ENCODE data around the gene STK17B. TPM values are rescaled to one million over a fixed set of nuclear protein-coding genes. Genes with fewer than 3 reads are reported as not detected.

STK17B gene
- total RNA-seq, 3 donors from 2014 or later (not counting 1 experiment from before 2014, with no cell fraction given) = 295 to 390 (median 380) TPM

GRCh38 chr2:196086517-196087368 is 84.6 kb downstream of the STK17B start:
- H3K4me3 ChIP-seq (ENCODE audit: low read length) = no peak overlapping the region
- Mint-ChIP-seq H3K27ac (peak overlapping the region in 1 of 2 donors; percentile 40), H3K4me1 (peaks cover 5 to 8% of the 10 kb centered on the region in 2 donors), H3K27me3 (ENCODE audit: low read depth in 2 of 2) (peaks cover 0 to 3% of the 10 kb centered on the region in 2 donors), H3K9me3 (peaks cover 0 to 2% of the 10 kb centered on the region in 2 donors), H3K36me3 (no peaks in the 10 kb centered on the region), H3K4me3 (no peak overlapping the region)
- ATAC-seq = peak in 1 of 3 donors; percentile 42
- no peaks in the 10 kb centered on the region for H3K36me3 ChIP-seq (ENCODE audit: control insufficient read depth, insufficient read depth, low read length)
- no peaks in the 10 kb centered on the region for H3K27me3 ChIP-seq (ENCODE audit: control insufficient read depth, insufficient read depth, low read length)
- no peak overlapping the region for H3K27ac ChIP-seq (ENCODE audit: low read length)
- WGBS (ENCODE audit: insufficient coverage) = 46% methylated on average over 5 of the region's 7 CpGs
- no peak for DNase-seq
- TF ChIP-seq, protein P1, sequence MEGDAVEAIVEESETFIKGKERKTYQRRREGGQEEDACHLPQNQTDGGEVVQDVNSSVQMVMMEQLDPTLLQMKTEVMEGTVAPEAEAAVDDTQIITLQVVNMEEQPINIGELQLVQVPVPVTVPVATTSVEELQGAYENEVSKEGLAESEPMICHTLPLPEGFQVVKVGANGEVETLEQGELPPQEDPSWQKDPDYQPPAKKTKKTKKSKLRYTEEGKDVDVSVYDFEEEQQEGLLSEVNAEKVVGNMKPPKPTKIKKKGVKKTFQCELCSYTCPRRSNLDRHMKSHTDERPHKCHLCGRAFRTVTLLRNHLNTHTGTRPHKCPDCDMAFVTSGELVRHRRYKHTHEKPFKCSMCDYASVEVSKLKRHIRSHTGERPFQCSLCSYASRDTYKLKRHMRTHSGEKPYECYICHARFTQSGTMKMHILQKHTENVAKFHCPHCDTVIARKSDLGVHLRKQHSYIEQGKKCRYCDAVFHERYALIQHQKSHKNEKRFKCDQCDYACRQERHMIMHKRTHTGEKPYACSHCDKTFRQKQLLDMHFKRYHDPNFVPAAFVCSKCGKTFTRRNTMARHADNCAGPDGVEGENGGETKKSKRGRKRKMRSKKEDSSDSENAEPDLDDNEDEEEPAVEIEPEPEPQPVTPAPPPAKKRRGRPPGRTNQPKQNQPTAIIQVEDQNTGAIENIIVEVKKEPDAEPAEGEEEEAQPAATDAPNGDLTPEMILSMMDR (IDR thresholded peaks at IDR 0.05) = no peak
- intact Hi-C loops (cut with micrococcal nuclease) = no loop called here
- peaks cover 8% of the 10 kb centered on the region for H3K9me3 ChIP-seq (ENCODE audit: control insufficient read depth, insufficient read depth, low read length)
- H3K4me1 ChIP-seq (ENCODE audit: control insufficient read depth, insufficient read depth, low read length) = peaks cover 5% of the 10 kb centered on the region

- no peaks in the 10 kb centered on the region for H3K36me3 ChIP-seq (ENCODE audit: control insufficient read depth, insufficient read depth, low read length)
- no peaks in the 10 kb centered on the region for H3K4me1 ChIP-seq (ENCODE audit: control insufficient read depth, insufficient read depth, low read length)
- no peak overlapping the region for H3K4me3 ChIP-seq (ENCODE audit: low read length)
- intact Hi-C loops (cut with micrococcal nuclease) = no loop called here
- H3K9me3 ChIP-seq (ENCODE audit: control insufficient read depth, insufficient read depth, low read length) = peaks cover 8% of the 10 kb centered on the region
- Mint-ChIP-seq H3K36me3 (no peaks in the 10 kb centered on the region), H3K9me3 (no peaks in the 10 kb centered on the region), H3K4me3 (no peak overlapping the region), H3K4me1 (peaks cover 5 to 8% of the 10 kb centered on the region in 2 donors), H3K27ac (no peak overlapping the region), H3K27me3 (ENCODE audit: low read depth in 2 of 2) (no peaks in the 10 kb centered on the region)
- no peak for DNase-seq
- H3K27me3 ChIP-seq (ENCODE audit: control insufficient read depth, insufficient read depth, low read length) = no peaks in the 10 kb centered on the region
- TF ChIP-seq, protein P1 (IDR thresholded peaks at IDR 0.05) = no peak
- ATAC-seq = no peak
- no peak overlapping the region for H3K27ac ChIP-seq (ENCODE audit: low read length)
- 92% methylated on average over 5 of the region's 5 CpGs for WGBS (ENCODE audit: insufficient coverage)
Measured at GRCh38 chr2:196083601-196084000, 87.8 kb downstream of the STK17B start.

Other genes starting within 250 kb of the STK17B start
- gene DNAH7, start 102.7 kb downstream of the STK17B start, total RNA-seq = under 1 TPM in 2 of 3 donors, not detected in 1; 0.07 to 0.20 TPM